ENCODE results near the gene ETHE1. TPM values are rescaled to one million over a fixed set of nuclear protein-coding genes. Genes with fewer than 3 reads are reported as not detected.

The ETHE1 gene
- polyA plus RNA-seq, 1 donor from 2014 or later, result 40.9 TPM

GRCh38 chr19:43532962-43533545 is 6.1 kb upstream of the ETHE1 start, which contains the start of gene ZNF575:
Gene ZNF575 (plus strand): TSS chr19:43533188. CDS start chr19:43534423, 1,235 bp downstream.
- H3K4me2 ChIP-seq (ENCODE audit: low read length), result peak within 1 kb of the TSS; percentile 88
- no peaks in the 10 kb centered on the region for H3K36me3 ChIP-seq (ENCODE audit: insufficient read depth, low read length)
- H3K4me3 ChIP-seq (ENCODE audit: low read length), result peak within 1 kb of the TSS; percentile 76
- H3K9me2 ChIP-seq (ENCODE audit: insufficient read depth, low read length), result no peaks in the 10 kb centered on the region
- H4K20me1 ChIP-seq (ENCODE audit: insufficient read depth), result no peaks in the 10 kb centered on the region
- H3K9ac ChIP-seq (ENCODE audit: low read length), result peak within 1 kb of the TSS; percentile 71
- peak within 1 kb of the TSS; percentile 79 for H3K27ac ChIP-seq (ENCODE audit: low read length)
- H3K9me3 ChIP-seq (ENCODE audit: low read length), result no peaks in the 10 kb centered on the region
- H3K27me3 ChIP-seq (ENCODE audit: insufficient read depth, low read depth, low read length), result no peaks in the 10 kb centered on the region
- no peaks in the 10 kb centered on the region for H3F3A ChIP-seq (ENCODE audit: insufficient read depth, low read length, poor library complexity, severe bottlenecking)
- TF ChIP-seq RAD21 (conservative IDR thresholded peaks at IDR 0.05) (peak; percentile 23), MXI1 (conservative IDR thresholded peaks at IDR 0.05; ENCODE audit: poor library complexity, severe bottlenecking) (peak; percentile 73), SMC3 (conservative IDR thresholded peaks at IDR 0.05; ENCODE audit: poor library complexity) (peak; percentile 8), TAF1 (IDR thresholded peaks at IDR 0.05; ENCODE audit: low read depth) (no peak), EZH2 (IDR thresholded peaks at IDR 0.05; ENCODE audit: borderline replicate concordance, insufficient read depth, low read length, poor library complexity, severe bottlenecking) (no peak), CTCF (IDR thresholded peaks at IDR 0.05; ENCODE audit: poor library complexity, severe bottlenecking) (peak; percentile 46), REST (IDR thresholded peaks at IDR 0.05; ENCODE audit: borderline replicate concordance) (peak; percentile 27), POLR2AphosphoS5 (IDR thresholded peaks at IDR 0.05) (peak; percentile 69), EP300 (conservative IDR thresholded peaks at IDR 0.05; ENCODE audit: poor library complexity, severe bottlenecking) (peak; percentile 47)
- H3K79me2 ChIP-seq (replicated peaks; ENCODE audit: insufficient read depth, low read length), result no peaks in the 10 kb centered on the region
- H2AFZ ChIP-seq (ENCODE audit: low read depth, low read length), result peak within 1 kb of the TSS; percentile 82

GRCh38 chr19:43532571-43532961 is 5.6 kb upstream of the ETHE1 start:
- Histone ChIP-seq H3K4me3 (ENCODE audit: low read length) (peak overlapping the region; percentile 76), H2AFZ (ENCODE audit: low read depth, low read length) (peak overlapping the region; percentile 82), H3K4me2 (ENCODE audit: low read length) (peak overlapping the region; percentile 88), H3K9ac (ENCODE audit: low read length) (peak overlapping the region; percentile 71), H3K9me3 (ENCODE audit: low read length) (no peaks in the 10 kb centered on the region), H3K36me3 (ENCODE audit: insufficient read depth, low read length) (no peaks in the 10 kb centered on the region), H3K79me2 (replicated peaks; ENCODE audit: insufficient read depth, low read length) (no peaks in the 10 kb centered on the region), H3K9me2 (ENCODE audit: insufficient read depth, low read length) (no peaks in the 10 kb centered on the region), H3K27ac (ENCODE audit: low read length) (peak overlapping the region; percentile 79), H4K20me1 (ENCODE audit: insufficient read depth) (no peaks in the 10 kb centered on the region), H3F3A (ENCODE audit: insufficient read depth, low read length, poor library complexity, severe bottlenecking) (no peaks in the 10 kb centered on the region), H3K27me3 (ENCODE audit: insufficient read depth, low read depth, low read length) (no peaks in the 10 kb centered on the region)
- no peak for TF ChIP-seq SMC3 (conservative IDR thresholded peaks at IDR 0.05; ENCODE audit: poor library complexity)
- no peak for TF ChIP-seq CTCF (IDR thresholded peaks at IDR 0.05; ENCODE audit: poor library complexity, severe bottlenecking)
- TF ChIP-seq EP300 (conservative IDR thresholded peaks at IDR 0.05; ENCODE audit: poor library complexity, severe bottlenecking), result no peak
- TF ChIP-seq TAF1 (IDR thresholded peaks at IDR 0.05; ENCODE audit: low read depth), result no peak
